HPDE6-E6E7 (cell line): ENCODE data around the gene NHP2.
A peak's percentile ranks its signal among the peaks of the same experiment; 100 is the strongest.
"Not testable (repeated sequence)": the region's sequence is repeated elsewhere in the genome, so short reads cannot be mapped to it uniquely, and the experiment has no call there.

Source experiments
- DNase-seq: peaks from one replicate; pipeline ENCODE4 v3.0.0; 2011; ENCODE audit warnings: missing footprints; ENCODE audit errors: extremely low spot score

NHP2 gene

GRCh38 chr5:178130576-178131445 is 22.9 kb downstream of the NHP2 start, which contains the start of gene RMND5B:
Gene RMND5B (plus strand): TSS chr5:178131014. CDS start chr5:178138120, 7,106 bp downstream.
- DNase-seq, result peak; percentile 76

- not testable (repeated sequence) for DNase-seq
Measured at GRCh38 chr5:178130234-178130575, 23.5 kb downstream of the NHP2 start.

GRCh38 chr5:178129296-178129695 is 24.4 kb downstream of the NHP2 start:
- DNase-seq, result no peak

- DNase-seq, result not testable (repeated sequence)
Measured at GRCh38 chr5:178127300-178128009, 26.2 kb downstream of the NHP2 start.

DNA sequence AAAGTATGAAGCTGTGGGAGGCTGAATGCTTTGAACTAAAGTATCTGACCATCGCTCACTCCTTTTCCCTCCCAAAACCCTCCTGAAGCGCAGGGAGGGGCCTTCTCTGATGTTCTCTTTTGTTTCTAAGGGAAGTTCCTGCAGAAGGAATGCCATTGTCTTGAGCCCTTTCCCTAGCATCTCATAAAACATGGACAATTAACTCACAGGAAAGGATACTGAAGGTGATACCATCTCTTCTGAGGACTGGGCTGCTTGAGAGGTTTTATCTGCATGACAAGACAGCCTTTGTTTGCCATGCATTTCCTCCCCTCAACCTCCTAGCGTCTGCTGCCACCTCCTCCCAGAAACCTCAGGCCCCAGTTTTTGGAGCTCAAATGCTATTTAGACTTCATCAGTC is 27.1 kb downstream of the NHP2 start:
- DNase-seq, result no peak

GRCh38 chr5:178125253-178125906 is 28.3 kb downstream of the NHP2 start:
- no peak for DNase-seq

- peak; percentile 67 for DNase-seq
Measured at GRCh38 chr5:178123966-178124925, 29.4 kb downstream of the NHP2 start.

GRCh38 chr5:178123094-178123965 is 30.4 kb downstream of the NHP2 start:
- no peak for DNase-seq

DNA sequence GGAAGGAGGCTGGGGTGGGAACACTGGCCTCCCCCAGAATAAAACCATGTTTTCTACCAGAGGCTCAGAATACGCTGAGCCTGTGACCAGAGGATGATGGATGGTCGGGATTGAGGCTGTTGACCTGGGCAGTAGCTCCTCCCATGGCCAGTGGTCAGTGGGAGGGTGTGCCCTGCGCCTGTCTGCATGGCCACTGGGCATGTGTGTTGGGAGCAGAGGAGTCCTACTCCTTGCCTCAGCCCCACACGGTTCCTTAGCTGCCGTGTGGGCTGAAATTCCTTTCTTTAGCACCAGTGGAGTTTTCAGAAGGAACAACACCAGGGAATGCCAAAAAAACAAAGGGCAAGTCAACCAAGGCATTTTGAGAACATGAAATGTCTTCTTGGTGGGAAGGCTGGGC is 31.3 kb downstream of the NHP2 start:
- DNase-seq, result no peak

GRCh38 chr5:178121391-178122276 is 32.1 kb downstream of the NHP2 start:
- no peak for DNase-seq

DNA sequence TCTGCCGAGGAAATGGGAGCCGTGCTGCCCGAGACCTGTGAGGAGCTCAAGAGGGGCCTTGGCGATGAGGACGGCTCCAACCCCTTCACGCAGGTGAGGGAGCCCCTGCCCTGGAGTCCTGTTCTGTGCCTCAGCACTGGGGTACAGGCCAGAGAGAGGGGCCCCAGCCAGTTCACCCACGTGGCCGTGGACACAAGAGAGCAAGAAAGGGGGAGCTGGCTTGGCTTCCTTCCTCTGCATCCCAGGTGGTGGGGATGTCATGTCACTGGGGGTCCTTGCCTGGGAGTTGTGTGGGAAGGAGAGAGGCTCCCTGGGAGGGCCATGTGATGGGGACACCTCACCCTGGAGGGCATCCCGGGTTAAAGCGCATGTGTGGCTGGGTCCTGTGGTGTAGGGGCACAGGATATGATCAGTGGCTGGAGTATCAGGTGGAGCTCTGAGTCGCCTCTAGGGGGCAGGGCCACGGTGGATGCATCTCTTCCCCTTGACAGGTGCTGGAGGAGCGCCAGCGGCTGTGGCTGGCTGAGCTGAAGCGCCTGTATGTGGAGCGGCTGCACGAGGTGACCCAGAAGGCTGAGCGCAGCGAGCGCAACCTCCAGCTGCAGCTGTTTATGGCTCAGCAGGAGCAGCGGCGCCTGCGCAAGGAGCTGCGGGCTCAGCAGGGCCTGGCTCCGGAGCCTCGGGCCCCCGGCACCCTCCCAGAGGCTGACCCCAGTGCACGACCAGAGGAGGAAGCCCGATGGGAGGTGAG is 32.9 kb downstream of the NHP2 start:
- DNase-seq, result peak; percentile 42

DNA sequence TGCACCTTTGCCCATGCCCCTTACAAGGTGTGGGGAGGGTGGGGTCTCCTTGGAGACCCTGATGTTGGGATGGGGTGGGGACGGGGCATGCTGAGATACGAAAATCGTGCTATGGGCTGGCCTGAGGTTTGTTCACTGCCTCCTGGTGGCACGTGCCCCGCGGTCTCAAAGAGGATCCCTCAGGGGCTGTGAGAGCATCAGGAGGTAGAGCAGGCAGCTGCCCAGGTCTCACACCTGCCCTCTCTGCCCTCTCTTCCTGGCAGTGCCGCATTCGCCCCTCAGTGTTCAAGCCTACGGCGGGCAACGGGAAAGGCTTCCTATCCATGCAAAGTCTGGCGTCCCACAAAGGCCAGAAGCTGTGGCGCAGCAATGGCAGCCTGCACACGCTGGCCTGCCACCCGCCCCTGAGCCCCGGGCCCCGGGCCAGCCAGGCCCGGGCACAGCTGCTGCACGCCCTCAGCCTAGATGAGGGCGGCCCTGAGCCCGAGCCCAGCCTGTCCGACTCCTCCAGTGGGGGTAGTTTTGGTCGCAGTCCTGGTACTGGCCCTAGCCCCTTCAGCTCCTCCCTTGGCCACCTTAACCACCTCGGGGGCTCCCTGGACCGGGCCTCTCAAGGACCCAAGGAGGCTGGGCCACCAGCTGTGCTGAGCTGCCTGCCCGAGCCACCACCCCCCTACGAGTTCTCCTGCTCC is 33.6 kb downstream of the NHP2 start:
- DNase-seq, result no peak

GRCh38 chr5:178117923-178118701 is 35.6 kb downstream of the NHP2 start:
- DNase-seq, result no peak

- no peak for DNase-seq
Measured at GRCh38 chr5:178116143-178116885, 37.4 kb downstream of the NHP2 start.

DNA sequence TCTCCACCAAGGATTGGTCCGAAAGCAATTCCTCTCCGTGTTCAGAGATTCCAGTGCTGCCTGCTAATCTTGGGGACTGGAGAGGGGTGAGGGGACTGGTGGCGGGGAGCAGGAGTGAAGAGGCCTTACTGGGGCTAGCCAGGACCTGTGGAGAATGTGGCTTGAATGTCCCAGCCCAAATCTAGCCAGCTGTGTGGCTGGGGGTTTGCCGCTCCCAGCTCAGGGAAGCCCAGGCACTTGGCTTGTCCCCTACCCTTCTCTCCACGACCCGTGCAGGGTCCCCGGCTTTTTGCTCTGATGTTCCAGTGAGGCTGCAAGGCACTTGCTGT is 37.9 kb downstream of the NHP2 start:
- no peak for DNase-seq

DNA sequence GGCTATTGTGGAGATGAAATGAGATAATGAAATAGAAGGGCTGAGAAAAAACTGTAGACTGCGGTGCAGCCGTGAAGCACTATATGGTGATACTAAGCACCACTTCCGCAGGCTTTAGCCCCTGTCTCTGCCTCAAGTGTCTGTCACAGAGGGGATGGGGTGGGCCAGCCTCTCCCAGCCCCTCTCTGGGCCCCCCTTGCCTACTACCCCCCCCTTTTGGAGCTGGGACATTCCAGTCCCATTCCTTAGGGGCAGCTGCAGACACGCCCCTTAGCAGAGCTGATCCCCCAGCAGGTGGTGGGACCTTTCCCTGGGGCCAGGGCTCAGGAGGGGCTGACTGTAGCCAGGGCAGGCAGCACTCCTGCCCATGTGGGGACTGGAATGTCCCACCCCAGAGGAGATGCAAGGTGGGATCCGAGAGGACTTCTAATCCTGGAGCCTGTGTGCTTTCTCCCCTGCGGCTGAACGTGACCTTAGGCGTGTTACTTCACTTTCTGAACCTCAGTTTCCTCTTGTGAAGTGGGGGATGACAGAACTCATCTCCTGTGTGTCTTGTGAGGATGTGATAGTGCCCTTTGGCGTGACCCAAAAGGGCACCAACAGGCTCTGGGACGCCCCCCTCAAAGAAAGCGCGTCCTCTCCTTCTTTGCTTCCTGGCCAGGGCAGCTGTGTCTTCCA is 38.4 kb downstream of the NHP2 start:
- no peak for DNase-seq
